ENCODE measurements around the gene ARAP1.

The ARAP1 gene

GRCh38 chr11:72789493-72790131, 37.4 kb upstream of the ARAP1 start:
- H2BK5ac ChIP-seq (ENCODE audit: low read depth, low read length, poor library complexity, severe bottlenecking), result no peak overlapping the region
- H3K4me3 ChIP-seq (ENCODE audit: insufficient read depth in 1 of 2, low read depth in 1 of 2, low read length in 2 of 2), result peak overlapping the region in 1 of 2 experiments; percentile 4
- no peak overlapping the region for H2BK12ac ChIP-seq (ENCODE audit: low read length in 2 of 2)
- H3K4me2 ChIP-seq (ENCODE audit: low read length, poor library complexity, severe bottlenecking), result no peak overlapping the region
- H3K18ac ChIP-seq (ENCODE audit: low read depth in 1 of 2, low read length in 2 of 2), result peak overlapping the region in 1 of 2 experiments; percentile 18
- H2AK5ac ChIP-seq (ENCODE audit: low read length, severe bottlenecking), result peak overlapping the region; percentile 24
- no peak overlapping the region for H3K14ac ChIP-seq (ENCODE audit: low read length in 2 of 2)
- H2BK120ac ChIP-seq (ENCODE audit: low read depth, low read length), result no peak overlapping the region
- H3K36me3 ChIP-seq (ENCODE audit: control insufficient read depth in 1 of 2, insufficient read depth in 2 of 2, low read depth in 1 of 2, low read length in 2 of 2), result peaks cover 0 to 1% of the 10 kb centered on the region in 2 experiments
- H4K8ac ChIP-seq (ENCODE audit: low read length), result no peak overlapping the region
- peak overlapping the region; percentile 41 for H3K27ac ChIP-seq (ENCODE audit: low read length, poor library complexity, severe bottlenecking)
- peak overlapping the region; percentile 57 for H4K91ac ChIP-seq (ENCODE audit: low read length)
- H2AFZ ChIP-seq (ENCODE audit: low read depth, low read length), result no peak overlapping the region
- 61% methylated on average over 8 of the region's 10 CpGs for WGBS
- no peaks in the 10 kb centered on the region for H3K9me3 ChIP-seq (ENCODE audit: control insufficient read depth, low read length)
- H3K4me1 ChIP-seq (ENCODE audit: control insufficient read depth, insufficient read depth, low read depth, low read length), result peaks cover 22% of the 10 kb centered on the region
- H3K79me1 ChIP-seq (replicated peaks; ENCODE audit: low read length, poor library complexity, severe bottlenecking), result no peaks in the 10 kb centered on the region
- H3K9ac ChIP-seq (ENCODE audit: low read length), result no peak overlapping the region
- no peak overlapping the region for H2BK15ac ChIP-seq (ENCODE audit: low read depth, poor library complexity, severe bottlenecking)
- H3K4ac ChIP-seq (ENCODE audit: low read depth in 1 of 2, low read length in 2 of 2), result no peak overlapping the region
- no peak overlapping the region for H3K23ac ChIP-seq (ENCODE audit: low read length in 2 of 2)
- peak; percentile 31 for DNase-seq
- peaks cover 0 to 3% of the 10 kb centered on the region in 2 experiments for H3K27me3 ChIP-seq (ENCODE audit: control insufficient read depth in 1 of 2, insufficient read depth in 1 of 2, low read length in 2 of 2)

GRCh38 chr11:72788241-72788640, 36.0 kb upstream of the ARAP1 start:
- Histone ChIP-seq H3K4me2 (ENCODE audit: low read length, poor library complexity, severe bottlenecking) (no peak overlapping the region), H3K36me3 (ENCODE audit: control insufficient read depth in 1 of 2, insufficient read depth in 2 of 2, low read depth in 1 of 2, low read length in 2 of 2) (peaks cover 0 to 3% of the 10 kb centered on the region in 2 experiments), H3K23ac (ENCODE audit: low read length in 2 of 2) (no peak overlapping the region), H3K4me1 (ENCODE audit: control insufficient read depth, insufficient read depth, low read depth, low read length) (peaks cover 19% of the 10 kb centered on the region), H2BK5ac (ENCODE audit: low read depth, low read length, poor library complexity, severe bottlenecking) (no peak overlapping the region), H3K79me1 (replicated peaks; ENCODE audit: low read length, poor library complexity, severe bottlenecking) (no peaks in the 10 kb centered on the region), H3K9ac (ENCODE audit: low read length) (no peak overlapping the region), H3K18ac (ENCODE audit: low read depth in 1 of 2, low read length in 2 of 2) (no peak overlapping the region), H3K14ac (ENCODE audit: low read length in 2 of 2) (no peak overlapping the region), H3K27ac (ENCODE audit: low read length, poor library complexity, severe bottlenecking) (no peak overlapping the region), H2AFZ (ENCODE audit: low read depth, low read length) (no peak overlapping the region), H4K8ac (ENCODE audit: low read length) (no peak overlapping the region), H3K27me3 (ENCODE audit: control insufficient read depth in 1 of 2, insufficient read depth in 1 of 2, low read length in 2 of 2) (peaks cover 0 to 4% of the 10 kb centered on the region in 2 experiments), H2BK15ac (ENCODE audit: low read depth, poor library complexity, severe bottlenecking) (no peak overlapping the region), H3K4ac (ENCODE audit: low read depth in 1 of 2, low read length in 2 of 2) (no peak overlapping the region), H4K91ac (ENCODE audit: low read length) (no peak overlapping the region), H2BK12ac (ENCODE audit: low read length in 2 of 2) (no peak overlapping the region), H3K4me3 (ENCODE audit: insufficient read depth in 1 of 2, low read depth in 1 of 2, low read length in 2 of 2) (no peak overlapping the region), H2AK5ac (ENCODE audit: low read length, severe bottlenecking) (no peak overlapping the region), H2BK120ac (ENCODE audit: low read depth, low read length) (no peak overlapping the region), H3K9me3 (ENCODE audit: control insufficient read depth, low read length) (no peaks in the 10 kb centered on the region)
- WGBS, result 96% methylated on average over 7 of the region's 7 CpGs
- no peak for DNase-seq

GRCh38 chr11:72787216-72788104, 35.3 kb upstream of the ARAP1 start:
- H3K4me3 ChIP-seq (ENCODE audit: insufficient read depth in 1 of 2, low read depth in 1 of 2, low read length in 2 of 2), result no peak overlapping the region
- no peak overlapping the region for H3K14ac ChIP-seq (ENCODE audit: low read length in 2 of 2)
- no peak overlapping the region for H3K27ac ChIP-seq (ENCODE audit: low read length, poor library complexity, severe bottlenecking)
- H2BK5ac ChIP-seq (ENCODE audit: low read depth, low read length, poor library complexity, severe bottlenecking), result no peak overlapping the region
- H3K9ac ChIP-seq (ENCODE audit: low read length), result no peak overlapping the region
- H4K91ac ChIP-seq (ENCODE audit: low read length), result no peak overlapping the region
- H3K9me3 ChIP-seq (ENCODE audit: control insufficient read depth, low read length), result no peaks in the 10 kb centered on the region
- 60% methylated on average over 16 of the region's 16 CpGs for WGBS
- H2AK5ac ChIP-seq (ENCODE audit: low read length, severe bottlenecking), result no peak overlapping the region
- H3K23ac ChIP-seq (ENCODE audit: low read length in 2 of 2), result no peak overlapping the region
- no peak overlapping the region for H2BK120ac ChIP-seq (ENCODE audit: low read depth, low read length)
- no peak overlapping the region for H2BK15ac ChIP-seq (ENCODE audit: low read depth, poor library complexity, severe bottlenecking)
- no peak overlapping the region for H3K18ac ChIP-seq (ENCODE audit: low read depth in 1 of 2, low read length in 2 of 2)
- no peak overlapping the region for H3K4ac ChIP-seq (ENCODE audit: low read depth in 1 of 2, low read length in 2 of 2)
- H3K36me3 ChIP-seq (ENCODE audit: control insufficient read depth in 1 of 2, insufficient read depth in 2 of 2, low read depth in 1 of 2, low read length in 2 of 2), result peaks cover 0 to 3% of the 10 kb centered on the region in 2 experiments
- no peak overlapping the region for H2BK12ac ChIP-seq (ENCODE audit: low read length in 2 of 2)
- no peaks in the 10 kb centered on the region for H3K79me1 ChIP-seq (replicated peaks; ENCODE audit: low read length, poor library complexity, severe bottlenecking)
- no peak for DNase-seq
- H2AFZ ChIP-seq (ENCODE audit: low read depth, low read length), result no peak overlapping the region
- peaks cover 0 to 4% of the 10 kb centered on the region in 2 experiments for H3K27me3 ChIP-seq (ENCODE audit: control insufficient read depth in 1 of 2, insufficient read depth in 1 of 2, low read length in 2 of 2)
- no peak overlapping the region for H3K4me2 ChIP-seq (ENCODE audit: low read length, poor library complexity, severe bottlenecking)
- H4K8ac ChIP-seq (ENCODE audit: low read length), result peak overlapping the region; percentile 53
- peaks cover 19% of the 10 kb centered on the region for H3K4me1 ChIP-seq (ENCODE audit: control insufficient read depth, insufficient read depth, low read depth, low read length)

Measured in mesenchymal stem cell (in vitro differentiated cells and primary cell).